ENCODE data around the gene YJU2.
"Not testable (repeated sequence)": the region's sequence is repeated elsewhere in the genome, so short reads cannot be mapped to it uniquely, and the experiment has no call there.

YJU2 gene

DNA sequence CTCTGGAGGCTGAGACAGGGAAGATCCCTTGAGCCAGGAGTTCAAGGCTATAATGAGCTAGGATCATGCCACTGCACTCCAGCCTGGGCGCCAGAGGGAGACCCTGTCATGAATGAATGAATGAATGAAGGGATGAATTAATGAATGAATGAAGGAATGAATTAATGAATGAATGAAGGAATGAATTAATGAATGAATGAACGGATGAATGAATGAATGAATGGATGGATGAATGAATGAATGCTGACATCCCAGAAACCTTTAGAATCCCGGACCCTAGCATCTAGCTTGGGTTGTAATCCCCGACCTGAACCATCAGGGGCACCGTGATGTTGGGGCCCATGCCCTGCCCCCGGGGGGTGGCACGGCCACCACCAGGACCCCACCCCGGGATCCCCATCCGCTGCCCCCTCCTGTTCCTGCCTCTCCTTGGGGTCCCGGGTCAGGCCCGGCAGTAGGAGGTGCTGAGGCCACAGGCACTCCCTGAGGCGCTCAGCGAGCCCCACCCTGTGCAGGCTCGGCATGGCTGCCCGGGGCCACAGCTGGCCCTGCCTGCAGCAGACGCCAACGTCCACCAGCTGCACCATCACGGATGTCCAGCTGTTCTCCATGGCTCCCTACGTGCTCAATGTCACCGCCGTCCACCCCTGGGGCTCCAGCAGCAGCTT is 14.1 kb upstream of the YJU2 start:
- no peak for DNase-seq
- Mint-ChIP-seq H3K27ac (no peak overlapping the region), H3K27me3 (peaks cover 16 to 32% of the 10 kb centered on the region in 2 donors), H3K9me3 (no peaks in the 10 kb centered on the region), H3K4me3 (no peak overlapping the region), H3K36me3 (ENCODE audit: insufficient read depth) (peaks cover 3% of the 10 kb centered on the region), H3K4me1 (ENCODE audit: low read depth in 2 of 2) (peaks cover 0 to 5% of the 10 kb centered on the region in 2 donors)
- ATAC-seq (replicated peaks), result no peak

DNA sequence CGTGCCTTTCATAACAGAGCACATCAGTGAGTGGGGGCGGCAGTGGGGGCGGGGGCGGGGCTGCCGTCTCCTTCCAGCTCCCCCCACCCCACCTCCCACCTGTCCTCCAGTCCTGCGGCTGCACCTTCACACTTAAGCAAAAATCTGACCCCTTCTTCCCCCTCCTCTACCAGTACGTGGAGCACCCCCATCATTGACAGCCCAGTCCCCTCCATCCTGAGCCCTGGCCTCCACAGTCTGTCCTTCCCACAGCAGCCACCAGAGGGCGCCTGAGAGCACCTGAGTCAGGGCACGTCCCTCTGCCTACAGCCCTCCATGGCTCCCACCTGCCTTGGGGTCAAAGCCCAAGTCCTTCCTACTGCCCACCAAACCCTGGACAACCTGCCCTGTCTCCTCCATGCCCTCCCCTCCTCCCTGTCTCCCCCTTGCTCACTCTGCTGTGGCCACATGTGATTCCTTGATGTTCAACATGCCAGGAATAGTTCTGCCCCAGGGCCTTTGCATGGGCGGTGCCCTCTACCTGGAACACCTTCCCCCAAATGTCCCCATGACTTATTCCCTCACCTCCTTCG is 13.5 kb upstream of the YJU2 start:
- H3K27ac Mint-ChIP-seq, result no peak overlapping the region
- H3K9me3 Mint-ChIP-seq, result no peaks in the 10 kb centered on the region
- peak; percentile 60 to 64 (median 64) for DNase-seq
- peaks cover 16 to 32% of the 10 kb centered on the region in 2 donors for H3K27me3 Mint-ChIP-seq
- H3K4me1 Mint-ChIP-seq (ENCODE audit: low read depth in 2 of 2), result peaks cover 0 to 5% of the 10 kb centered on the region in 2 donors
- H3K4me3 Mint-ChIP-seq, result no peak overlapping the region
- ATAC-seq (replicated peaks), result peak; percentile 61
- H3K36me3 Mint-ChIP-seq (ENCODE audit: insufficient read depth), result peaks cover 3% of the 10 kb centered on the region

DNA sequence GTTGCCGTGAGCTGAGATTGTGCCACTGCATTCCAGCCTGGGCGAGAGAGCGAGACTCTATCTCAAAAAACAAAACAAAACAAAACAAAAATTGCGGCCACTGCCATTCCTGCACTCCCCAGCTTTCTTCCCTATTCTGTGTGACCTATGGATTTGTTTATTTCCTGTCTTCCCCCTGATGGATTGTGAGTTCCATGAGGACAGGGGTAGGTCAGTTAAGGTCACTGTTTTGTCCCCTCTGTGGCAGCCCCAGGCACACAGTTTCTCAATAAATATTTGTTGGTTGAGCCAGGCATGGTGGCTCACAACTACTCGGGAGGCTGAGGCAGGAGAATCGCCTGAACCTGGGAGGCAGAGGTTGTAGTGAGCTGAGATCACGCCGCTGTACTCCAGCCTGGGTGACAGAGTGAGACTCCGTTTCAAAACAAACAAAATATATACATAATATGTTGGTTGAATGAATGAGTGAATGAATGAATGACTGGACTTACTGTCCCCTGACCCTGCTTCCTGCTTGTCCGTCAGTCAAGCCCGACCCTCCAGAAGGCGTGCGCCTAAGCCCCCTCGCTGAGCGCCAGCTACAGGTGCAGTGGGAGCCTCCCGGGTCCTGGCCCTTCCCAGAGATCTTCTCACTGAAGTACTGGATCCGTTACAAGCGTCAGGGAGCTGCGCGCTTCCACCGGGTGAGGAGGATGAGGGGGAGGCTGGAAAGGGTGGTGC is 12.6 kb upstream of the YJU2 start:
- no peak overlapping the region for H3K4me3 Mint-ChIP-seq
- no peaks in the 10 kb centered on the region for H3K9me3 Mint-ChIP-seq
- ATAC-seq (replicated peaks) (no peak), DNase-seq (no peak)
- peaks cover 0 to 5% of the 10 kb centered on the region in 2 donors for H3K4me1 Mint-ChIP-seq (ENCODE audit: low read depth in 2 of 2)
- peaks cover 3% of the 10 kb centered on the region for H3K36me3 Mint-ChIP-seq (ENCODE audit: insufficient read depth)
- no peak overlapping the region for H3K27ac Mint-ChIP-seq
- peaks cover 16 to 32% of the 10 kb centered on the region in 2 donors for H3K27me3 Mint-ChIP-seq

DNA sequence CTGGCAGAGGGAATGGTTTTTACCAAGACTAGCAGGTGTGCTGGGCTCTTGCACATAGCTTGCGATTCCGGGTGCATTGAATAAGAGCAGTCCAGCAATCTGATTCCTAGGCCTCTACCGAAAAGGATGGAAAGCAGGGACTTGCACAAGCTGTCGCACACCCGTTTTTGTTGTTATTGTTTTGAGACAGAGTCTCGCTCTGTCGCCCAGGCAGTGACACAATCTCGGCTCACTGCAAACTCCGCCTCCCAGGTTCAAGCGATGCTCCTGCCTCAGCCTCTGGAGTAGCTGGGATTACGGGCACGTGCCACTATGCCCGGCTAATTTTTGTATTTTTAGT is 12.0 kb upstream of the YJU2 start:
- Mint-ChIP-seq H3K9me3 (no peaks in the 10 kb centered on the region), H3K27ac (no peak overlapping the region), H3K4me3 (no peak overlapping the region), H3K36me3 (ENCODE audit: insufficient read depth) (peaks cover 3% of the 10 kb centered on the region), H3K4me1 (ENCODE audit: low read depth in 2 of 2) (peaks cover 0 to 5% of the 10 kb centered on the region in 2 donors), H3K27me3 (peaks cover 16 to 32% of the 10 kb centered on the region in 2 donors)
- DNase-seq (no peak), ATAC-seq (replicated peaks) (no peak)

- H3K27me3 Mint-ChIP-seq, result peaks cover 16 to 40% of the 10 kb centered on the region in 2 donors
- not testable (repeated sequence) for H3K9me3 Mint-ChIP-seq, H3K27ac Mint-ChIP-seq
Measured at GRCh38 chr19:4237510-4237909, 9.4 kb upstream of the YJU2 start.

DNA sequence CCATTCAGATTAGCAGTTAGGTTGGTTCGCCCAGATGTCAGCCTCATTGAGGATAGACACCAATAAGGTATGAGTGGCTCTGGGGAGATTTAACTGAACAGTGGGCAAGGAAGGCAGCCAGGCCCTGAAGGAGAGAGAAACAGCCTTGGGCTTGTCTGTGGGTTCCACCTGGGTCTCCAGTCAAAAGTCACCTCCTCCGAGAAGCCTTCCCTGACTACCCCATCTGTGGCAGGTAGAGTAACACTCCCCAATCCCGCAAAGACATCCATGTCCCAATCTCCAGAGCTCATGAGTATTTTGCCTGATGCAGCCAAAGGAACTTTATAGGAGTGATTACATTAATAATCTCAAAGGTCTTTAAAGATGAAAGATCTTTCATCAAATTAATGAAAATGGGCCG is 8.0 kb upstream of the YJU2 start:
- H3K4me1 Mint-ChIP-seq (ENCODE audit: low read depth in 2 of 2), result no peaks in the 10 kb centered on the region
- ATAC-seq (replicated peaks) (no peak), DNase-seq (no peak)
- peaks cover 0 to 4% of the 10 kb centered on the region in 2 donors for H3K9me3 Mint-ChIP-seq
- no peak overlapping the region for H3K4me3 Mint-ChIP-seq
- no peak overlapping the region for H3K27ac Mint-ChIP-seq
- H3K27me3 Mint-ChIP-seq, result peaks cover 6 to 30% of the 10 kb centered on the region in 2 donors
- no peaks in the 10 kb centered on the region for H3K36me3 Mint-ChIP-seq (ENCODE audit: insufficient read depth)

More at GRCh38 chr19:4237510-4237909, 9.4 kb upstream of the YJU2 start:
- not testable (repeated sequence) for H3K4me1 Mint-ChIP-seq (ENCODE audit: low read depth in 2 of 2); H3K4me3 Mint-ChIP-seq; ATAC-seq (replicated peaks); DNase-seq; H3K36me3 Mint-ChIP-seq (ENCODE audit: insufficient read depth)

DNA sequence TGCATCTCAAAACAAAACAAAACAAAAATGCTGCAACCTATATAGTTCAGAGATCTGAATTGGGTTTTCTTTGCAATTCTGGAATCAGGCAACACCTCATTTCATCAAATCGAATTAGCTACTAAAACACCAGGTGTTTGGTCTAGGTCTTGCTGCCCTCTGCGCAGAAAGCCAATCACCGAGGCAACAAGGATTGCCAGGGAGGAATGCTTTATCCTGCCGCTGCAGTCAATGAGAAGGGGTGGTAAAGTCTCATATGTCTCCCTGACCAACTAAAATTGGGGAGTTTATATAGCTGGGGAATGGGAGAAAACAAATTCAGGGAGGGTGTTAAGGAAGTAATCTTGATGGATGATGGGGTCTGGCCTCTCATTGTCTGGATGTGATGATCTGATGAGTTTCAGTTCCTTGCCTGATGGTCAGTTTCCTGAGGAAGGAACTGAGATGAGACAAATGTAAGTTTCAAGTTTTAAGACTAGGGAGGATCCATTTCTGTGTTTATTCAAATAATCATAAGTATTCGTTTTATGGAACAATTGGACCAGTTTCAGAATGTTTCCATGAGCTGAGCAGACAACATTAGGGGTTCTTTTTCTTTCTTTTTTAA is 5.0 kb upstream of the YJU2 start:
- DNase-seq (no peak), ATAC-seq (replicated peaks) (no peak)
- H3K9me3 Mint-ChIP-seq, result peaks cover 0 to 4% of the 10 kb centered on the region in 2 donors
- peaks cover 0 to 10% of the 10 kb centered on the region in 2 donors for H3K27me3 Mint-ChIP-seq
- no peak overlapping the region for H3K27ac Mint-ChIP-seq
- peaks cover 12% of the 10 kb centered on the region for H3K36me3 Mint-ChIP-seq (ENCODE audit: insufficient read depth)
- H3K4me3 Mint-ChIP-seq, result no peak overlapping the region
- peaks cover 4% of the 10 kb centered on the region in 2 donors for H3K4me1 Mint-ChIP-seq (ENCODE audit: low read depth in 2 of 2)

GRCh38 chr19:4245938-4246337 is 942 bp upstream of the YJU2 start:
- not testable (repeated sequence) for DNase-seq; ATAC-seq (replicated peaks); H3K27me3 Mint-ChIP-seq; H3K9me3 Mint-ChIP-seq
- H3K36me3 Mint-ChIP-seq (ENCODE audit: insufficient read depth), result peaks cover 51% of the 10 kb centered on the region
- peak overlapping the region; percentile 99 for H3K27ac Mint-ChIP-seq
- peaks cover 4 to 23% of the 10 kb centered on the region in 2 donors for H3K4me1 Mint-ChIP-seq (ENCODE audit: low read depth in 2 of 2)
- peak overlapping the region; percentile 87 to 91 for H3K4me3 Mint-ChIP-seq

DNA sequence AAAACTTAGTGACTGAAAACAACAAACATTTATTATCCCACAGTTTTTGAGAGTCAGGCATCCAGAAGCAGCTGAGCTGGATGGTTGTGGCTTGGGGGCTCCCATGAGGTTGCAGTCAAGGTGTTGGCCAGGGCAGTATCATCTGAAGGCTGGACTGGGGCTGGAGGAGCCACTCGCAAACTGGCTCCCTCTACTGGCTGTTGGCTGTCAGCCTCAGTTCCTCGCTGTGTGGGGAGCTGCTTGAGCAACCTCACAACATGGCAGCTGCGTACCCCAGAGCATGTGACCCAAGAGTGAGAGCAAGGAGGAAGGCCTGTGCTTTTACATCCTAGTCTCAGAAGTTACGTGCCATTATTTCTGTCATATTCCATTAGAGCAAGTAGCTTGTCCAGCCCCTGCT is 9.7 kb downstream of the YJU2 start:
- peaks cover 99% of the 10 kb centered on the region for H3K36me3 Mint-ChIP-seq (ENCODE audit: insufficient read depth)
- no peak for DNase-seq
- no peak for ATAC-seq (replicated peaks)

DNA sequence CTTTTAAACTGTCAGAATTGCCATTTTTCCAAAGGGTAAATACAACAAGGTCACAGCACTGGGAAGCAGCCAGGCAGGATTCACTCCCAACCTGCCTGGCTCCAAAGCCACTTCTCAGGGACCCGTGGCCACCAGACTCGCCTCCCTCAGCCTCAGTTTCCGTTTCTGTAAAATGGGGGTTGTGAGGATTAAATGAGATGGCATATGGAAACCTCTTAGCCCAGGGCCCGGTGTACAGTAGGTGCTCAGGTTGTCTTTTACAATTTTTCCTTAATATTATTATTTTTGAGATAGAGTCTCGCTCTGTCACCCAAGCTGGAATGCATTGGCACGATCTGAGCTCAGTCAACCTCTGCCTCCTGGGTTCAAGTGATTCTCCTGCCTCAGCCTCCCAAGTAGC is 10.1 kb downstream of the YJU2 start:
- peaks cover 0 to 2% of the 10 kb centered on the region in 2 donors for H3K9me3 Mint-ChIP-seq
- DNase-seq (no peak), ATAC-seq (replicated peaks) (no peak)
- no peaks in the 10 kb centered on the region for H3K27me3 Mint-ChIP-seq
- peaks cover 1 to 6% of the 10 kb centered on the region in 2 donors for H3K4me1 Mint-ChIP-seq (ENCODE audit: low read depth in 2 of 2)
- no peak overlapping the region for H3K27ac Mint-ChIP-seq
- H3K36me3 Mint-ChIP-seq (ENCODE audit: insufficient read depth), result peaks cover 99% of the 10 kb centered on the region
- H3K4me3 Mint-ChIP-seq, result no peak overlapping the region

More for the DNA sequence above, 9.7 kb downstream of the YJU2 start:
- Mint-ChIP-seq H3K9me3 (peaks cover 0 to 2% of the 10 kb centered on the region in 2 donors), H3K4me3 (no peak overlapping the region), H3K27me3 (no peaks in the 10 kb centered on the region), H3K4me1 (ENCODE audit: low read depth in 2 of 2) (peaks cover 1 to 6% of the 10 kb centered on the region in 2 donors), H3K27ac (no peak overlapping the region)

GRCh38 chr19:4258181-4258580 is 11.3 kb downstream of the YJU2 start:
- Mint-ChIP-seq H3K36me3 (ENCODE audit: insufficient read depth) (peaks cover 99% of the 10 kb centered on the region), H3K9me3 (peaks cover 0 to 2% of the 10 kb centered on the region in 2 donors), H3K4me1 (ENCODE audit: low read depth in 2 of 2) (peaks cover 1 to 6% of the 10 kb centered on the region in 2 donors), H3K27ac (peak overlapping the region in 1 of 2 donors; percentile 78), H3K4me3 (no peak overlapping the region), H3K27me3 (no peaks in the 10 kb centered on the region)
- DNase-seq (no peak), ATAC-seq (replicated peaks) (no peak)

DNA sequence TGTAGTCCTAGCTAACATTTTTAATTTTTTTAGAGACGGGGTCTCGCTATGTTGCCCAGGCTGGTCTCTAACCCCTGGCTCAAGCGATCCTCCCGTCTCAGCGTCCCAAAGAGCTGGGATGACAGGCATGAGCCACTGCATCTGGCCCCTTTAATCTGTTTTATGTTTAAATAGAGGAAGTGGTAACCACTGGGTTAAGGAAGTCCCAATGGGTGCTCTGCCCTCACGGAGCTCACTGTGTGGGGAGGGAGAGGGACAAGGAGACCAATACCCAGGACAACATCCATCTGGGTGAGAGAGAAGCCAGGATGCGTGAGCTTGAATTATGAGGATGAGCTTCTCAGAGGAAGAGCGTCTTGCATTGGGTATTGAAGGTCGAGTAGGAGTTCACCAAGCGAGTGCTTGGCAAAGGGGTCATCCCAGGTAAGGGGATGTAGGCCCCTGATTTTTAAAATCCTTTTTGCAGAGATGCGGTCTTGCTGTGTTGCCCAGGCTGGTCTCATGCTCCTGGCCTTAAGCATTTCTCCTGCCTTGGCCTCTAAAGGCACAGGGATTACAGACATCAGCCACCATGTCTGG is 13.8 kb downstream of the YJU2 start:
- Mint-ChIP-seq H3K27ac (no peak overlapping the region), H3K9me3 (no peaks in the 10 kb centered on the region)
- no peak for ATAC-seq (replicated peaks)

DNA sequence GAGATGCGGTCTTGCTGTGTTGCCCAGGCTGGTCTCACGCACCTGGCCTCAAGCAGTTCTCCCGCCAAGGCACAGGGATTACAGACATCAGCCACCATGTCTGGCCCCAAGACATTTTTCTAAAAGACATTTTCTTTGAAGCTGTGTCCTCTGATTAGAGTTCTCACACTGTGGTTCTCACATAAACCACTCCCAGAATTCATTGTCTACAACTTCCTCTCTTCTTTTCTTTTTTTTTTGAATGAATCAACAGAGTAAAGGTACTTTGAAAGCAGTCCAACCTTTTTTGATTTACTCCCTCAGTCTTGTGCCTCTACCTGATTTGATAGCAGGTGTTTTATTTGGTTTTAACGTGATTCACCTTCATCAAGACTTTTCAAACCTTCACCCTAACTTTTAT is 17.9 kb downstream of the YJU2 start:
- peaks cover 25 to 26% of the 10 kb centered on the region in 2 donors for H3K4me1 Mint-ChIP-seq (ENCODE audit: low read depth in 2 of 2)
- H3K4me3 Mint-ChIP-seq, result peak overlapping the region; percentile 48 to 71
- DNase-seq (no peak), ATAC-seq (replicated peaks) (peak; percentile 84)
- H3K27me3 Mint-ChIP-seq, result no peaks in the 10 kb centered on the region
- H3K27ac Mint-ChIP-seq, result peak overlapping the region; percentile 12 to 92
- H3K36me3 Mint-ChIP-seq (ENCODE audit: insufficient read depth), result peaks cover 90% of the 10 kb centered on the region
- H3K9me3 Mint-ChIP-seq, result no peaks in the 10 kb centered on the region

More for the DNA sequence above, 13.8 kb downstream of the YJU2 start:
- DNase-seq, result no peak
- Mint-ChIP-seq H3K27me3 (no peaks in the 10 kb centered on the region), H3K4me3 (no peak overlapping the region), H3K4me1 (ENCODE audit: low read depth in 2 of 2) (peaks cover 10% of the 10 kb centered on the region in 2 donors), H3K36me3 (ENCODE audit: insufficient read depth) (peaks cover 98% of the 10 kb centered on the region)
